HEK293T (cell line): ENCODE measurements around the gene RHBG.

Source experiments
- BHLHE40 ChIP-seq: fragments of 450-650 bp; IDR thresholded peaks from 2 replicates; pipeline ENCODE4 v1.6.1; 2016; ENCODE audit warnings: mild to moderate bottlenecking, moderate library complexity, borderline replicate concordance
- LEF1 ChIP-seq: fragments of 450-650 bp; IDR thresholded peaks from 2 replicates; pipeline ENCODE4 v1.6.1; 2017; ENCODE audit warnings: mild to moderate bottlenecking, borderline replicate concordance
- NFRKB ChIP-seq: fragments of 450-650 bp; IDR thresholded peaks from 2 replicates; pipeline ENCODE4 v1.6.1; 2016; ENCODE audit warnings: mild to moderate bottlenecking, moderate library complexity
- SP1 ChIP-seq: fragments of 450-650 bp; IDR thresholded peaks from 2 replicates; pipeline ENCODE4 v1.6.1; 2017

DNA sequence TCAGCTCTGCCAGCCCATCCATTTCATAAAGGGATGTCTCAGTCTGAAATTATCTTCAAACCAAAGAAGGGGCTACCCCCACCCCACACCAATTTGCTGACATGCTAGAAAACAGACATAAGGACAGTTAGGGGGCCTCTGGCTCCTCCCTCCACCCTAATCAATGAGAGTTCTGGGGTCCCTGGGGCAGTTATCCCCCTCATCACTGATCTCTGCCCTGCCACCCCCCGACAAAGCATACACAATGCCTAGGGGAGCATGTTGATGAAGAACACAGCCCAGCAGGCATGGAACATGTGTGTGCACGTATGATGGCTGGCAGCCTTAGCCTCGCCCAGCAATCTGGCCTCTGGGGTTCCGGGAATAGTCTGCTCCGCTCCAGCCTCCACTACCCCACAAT, 58.9 kb downstream of the RHBG start:
- no peak for TF ChIP-seq NFRKB
- TF ChIP-seq LEF1: no peak
- TF ChIP-seq BHLHE40: no peak
- TF ChIP-seq SP1: no peak
